HCT116 (cell line): Measurements from ENCODE around the gene MAP6D1. TPM values are rescaled to one million over a fixed set of nuclear protein-coding genes. Genes with fewer than 3 reads are reported as not detected.
A peak's percentile ranks its signal among the peaks of the same experiment; 100 is the strongest.

ENCODE experiments used
- ATAC-seq: fragments of 200-7000 bp; cut with Tn5 transposase; 2 replicates; pipeline ENCODE4 v1.9.1; 2020; ENCODE audit warnings: mild to moderate bottlenecking, moderate library complexity
- BruUV-seq: library from RNA; stranded (reverse); fragments of 400-500 nt; replicated peaks from 2 replicates; lab custom pipeline; 2021; lab: Mats Ljungman, UMichigan
- CTCF ChIA-PET: fragments of 300-600 bp; sonication (Branson Sonifier 250); formaldehyde crosslinking; loops from one replicate; lab custom pipeline; 2021; ENCODE audit warnings: antibody characterized with exemption; lab: Charles Lee
- POLR2A ChIA-PET: fragments of 300-600, 350-600 bp; sonication (Branson Sonifier 250); formaldehyde crosslinking; loops from one replicate; lab custom pipeline; 2021; ENCODE audit warnings: antibody characterized with exemption; lab: Charles Lee
- RAD21 ChIA-PET, 2 experiments: fragments of 300-600 bp; sonication (Branson Sonifier 250); formaldehyde crosslinking; loops; one replicate each; lab custom pipeline; 2023; ENCODE audit warnings: low total read pairs in 2 of 2; ENCODE audit not compliant: uncharacterized antibody in 2 of 2, unreplicated experiment in 2 of 2, low non-redundant PET in 1 of 2; lab: Charles Lee
- DNase-seq: peaks from one replicate; pipeline ENCODE4 v3.0.0-alpha.2; 2010; ENCODE audit warnings: low read depth, low spot score
- H2AFZ ChIP-seq: fragments of 200-600 bp; shearing (Covaris generic), sonication (generic); 2 replicates; pipeline ENCODE4 v1.6.1; 2017; ENCODE audit warnings: low read depth, mixed run types, mixed read lengths, antibody characterized with exemption, low read length; ENCODE audit not compliant: poor library complexity, severe bottlenecking
- H3K27ac ChIP-seq: 2 replicates; pipeline ENCODE4 v1.5.1; 2012; ENCODE audit warnings: low read depth, low read length
- H3K27me3 ChIP-seq: fragments of 200-600 bp; sonication (generic); 2 replicates; pipeline ENCODE4 v1.6.1; 2016; ENCODE audit warnings: mixed run types, low read length, mixed read lengths; ENCODE audit not compliant: insufficient read depth
- H3K36me3 ChIP-seq, 2 experiments: fragments of 200-500 bp in 1 of 2; fragments of 200-600 bp in 1 of 2; sonication (Bioruptor generic) in 1 of 2; sonication (generic) in 1 of 2; 2 replicates each; pipeline versions ENCODE4 v1.5.1 to v1.6.1; 2014 to 2016; ENCODE audit warnings: low read length in 2 of 2, inconsistent platforms in 1 of 2, mixed read lengths in 1 of 2, mixed run types in 1 of 2; ENCODE audit not compliant: insufficient read depth in 2 of 2, control insufficient read depth in 1 of 2
- H3K4me1 ChIP-seq, 2 experiments: fragments of 200-600 bp in 1 of 2; sonication (generic) in 1 of 2; 2 replicates each; pipeline versions ENCODE4 v1.5.1 to v1.6.1; 2012 to 2017; ENCODE audit warnings: low read length in 2 of 2, inconsistent platforms in 1 of 2, mild to moderate bottlenecking in 1 of 2, mixed read lengths in 1 of 2, mixed run types in 1 of 2, moderate library complexity in 1 of 2; ENCODE audit not compliant: insufficient read depth in 2 of 2, control insufficient read depth in 1 of 2
- H3K4me2 ChIP-seq: fragments of 200-600 bp; sonication (generic); 2 replicates; pipeline ENCODE4 v1.6.1; 2017; ENCODE audit warnings: mixed run types, low read length, mixed read lengths
- H3K4me3 ChIP-seq, 2 experiments: fragments of 200-600 bp in 1 of 2; sonication (generic) in 1 of 2; replicated peaks in 1 of 2; 2 replicates each; pipeline ENCODE4 v1.5.1; 2011 to 2016; ENCODE audit warnings: low read length in 2 of 2, control low read depth in 1 of 2, low read depth in 1 of 2, mild to moderate bottlenecking in 1 of 2, mixed read lengths in 1 of 2, mixed run types in 1 of 2
- H3K79me2 ChIP-seq: fragments of 200-600 bp; sonication (generic); 2 replicates; pipeline ENCODE4 v1.6.1; 2017; ENCODE audit warnings: mild to moderate bottlenecking, mixed run types, low read length, moderate library complexity, mixed read lengths; ENCODE audit not compliant: insufficient read depth
- H3K9ac ChIP-seq: fragments of 200-600 bp; sonication (generic); 2 replicates; pipeline ENCODE4 v1.6.1; 2016; ENCODE audit warnings: low read length, mixed read lengths
- H3K9me2 ChIP-seq: fragments of 200-600 bp; sonication (generic), shearing (Covaris generic); 2 replicates; pipeline ENCODE4 v1.6.1; 2017; ENCODE audit warnings: mixed run types, mild to moderate bottlenecking, moderate library complexity; ENCODE audit not compliant: insufficient read depth
- H3K9me3 ChIP-seq, 2 experiments: fragments of 200-500 bp in 1 of 2; fragments of 200-600 bp in 1 of 2; sonication (Bioruptor generic) in 1 of 2; sonication (generic) in 1 of 2; 2 replicates each; pipeline ENCODE4 v1.6.1; 2014 to 2017; ENCODE audit warnings: low read length in 2 of 2, mixed read lengths in 2 of 2, inconsistent platforms in 1 of 2, low read depth in 1 of 2, mild to moderate bottlenecking in 1 of 2, mixed run types in 1 of 2, moderate library complexity in 1 of 2; ENCODE audit not compliant: control insufficient read depth in 1 of 2, insufficient read depth in 1 of 2
- H4K20me1 ChIP-seq: fragments of 200-600 bp; sonication (generic), shearing (Covaris generic); 2 replicates; pipeline ENCODE4 v1.6.1; 2017; ENCODE audit warnings: mixed run types, mild to moderate bottlenecking, moderate library complexity; ENCODE audit not compliant: insufficient read depth
- CBX3 ChIP-seq: IDR thresholded peaks from 2 replicates; pipeline ENCODE4 v1.6.1; 2012; ENCODE audit warnings: low read depth
- CTCF ChIP-seq, 3 experiments: fragments of 200-600 bp in 1 of 3; sonication (generic) in 1 of 3; IDR thresholded peaks in 2 of 3; conservative IDR thresholded peaks in 1 of 3; 2 replicates each; pipeline ENCODE4 v1.5.1; 2012 to 2017; ENCODE audit warnings: low read depth in 2 of 3, low read length in 2 of 3, antibody characterized with exemption in 1 of 3, borderline replicate concordance in 1 of 3, control low read depth in 1 of 3, mild to moderate bottlenecking in 1 of 3, mixed read lengths in 1 of 3, mixed run types in 1 of 3, moderate library complexity in 1 of 3; ENCODE audit not compliant: insufficient read depth in 1 of 3
- EGR1 ChIP-seq: IDR thresholded peaks from 2 replicates; pipeline ENCODE4 v1.6.1; 2012; ENCODE audit warnings: low read depth
- EZH2 ChIP-seq: fragments of 200-600 bp; sonication (generic); IDR thresholded peaks from 2 replicates; pipeline ENCODE4 v1.6.1; 2017; ENCODE audit warnings: antibody characterized with exemption, mixed run types
- FOSL1 ChIP-seq: IDR thresholded peaks from 2 replicates; pipeline ENCODE4 v1.6.1; 2012; ENCODE audit warnings: low read depth
- POLR2A ChIP-seq: IDR thresholded peaks from 2 replicates; pipeline ENCODE4 v1.7.0; 2011; ENCODE audit warnings: borderline replicate concordance; ENCODE audit not compliant: insufficient read depth, insufficient read length; ENCODE audit errors: extremely low read depth
- RAD21 ChIP-seq: IDR thresholded peaks from 2 replicates; pipeline ENCODE4 v1.6.1; 2012; ENCODE audit warnings: low read depth, mild to moderate bottlenecking
- SIN3A ChIP-seq: IDR thresholded peaks from 2 replicates; pipeline ENCODE4 v1.6.1; 2012; ENCODE audit warnings: low read depth
- SRF ChIP-seq: IDR thresholded peaks from 2 replicates; pipeline ENCODE4 v1.6.1; 2012; ENCODE audit warnings: low read depth
- TCF7L2 ChIP-seq: IDR thresholded peaks from 2 replicates; pipeline ENCODE4 v1.7.0; 2011; ENCODE audit warnings: borderline replicate concordance, inconsistent platforms; ENCODE audit not compliant: insufficient read depth, insufficient read length; ENCODE audit errors: extremely low read depth
- ZFX ChIP-seq: fragments of 450-650 bp; IDR thresholded peaks from 2 replicates; pipeline ENCODE4 v1.6.1; 2017
- intact Hi-C: fragments of 100-400 bp; cut with micrococcal nuclease; formaldehyde crosslinking; loops from 2 replicates; pipeline ENCODE4 v1.10.0; 2022
- total RNA-seq: library from RNA; stranded (reverse); gene quantifications from one replicate; pipeline ENCODE4 v1.2.1, GENCODE V29; 2021; ENCODE audit not compliant: unreplicated experiment
- TF ChIP-seq, protein P1 (sequence below): IDR thresholded peaks from 2 replicates; pipeline ENCODE4 v1.6.1; 2012
- TF ChIP-seq, protein P2 (sequence below): IDR thresholded peaks from 2 replicates; pipeline ENCODE4 v1.6.1; 2012

The MAP6D1 gene
- total RNA-seq, 1 experiment from 2014 or later = 5.3 TPM

DNA sequence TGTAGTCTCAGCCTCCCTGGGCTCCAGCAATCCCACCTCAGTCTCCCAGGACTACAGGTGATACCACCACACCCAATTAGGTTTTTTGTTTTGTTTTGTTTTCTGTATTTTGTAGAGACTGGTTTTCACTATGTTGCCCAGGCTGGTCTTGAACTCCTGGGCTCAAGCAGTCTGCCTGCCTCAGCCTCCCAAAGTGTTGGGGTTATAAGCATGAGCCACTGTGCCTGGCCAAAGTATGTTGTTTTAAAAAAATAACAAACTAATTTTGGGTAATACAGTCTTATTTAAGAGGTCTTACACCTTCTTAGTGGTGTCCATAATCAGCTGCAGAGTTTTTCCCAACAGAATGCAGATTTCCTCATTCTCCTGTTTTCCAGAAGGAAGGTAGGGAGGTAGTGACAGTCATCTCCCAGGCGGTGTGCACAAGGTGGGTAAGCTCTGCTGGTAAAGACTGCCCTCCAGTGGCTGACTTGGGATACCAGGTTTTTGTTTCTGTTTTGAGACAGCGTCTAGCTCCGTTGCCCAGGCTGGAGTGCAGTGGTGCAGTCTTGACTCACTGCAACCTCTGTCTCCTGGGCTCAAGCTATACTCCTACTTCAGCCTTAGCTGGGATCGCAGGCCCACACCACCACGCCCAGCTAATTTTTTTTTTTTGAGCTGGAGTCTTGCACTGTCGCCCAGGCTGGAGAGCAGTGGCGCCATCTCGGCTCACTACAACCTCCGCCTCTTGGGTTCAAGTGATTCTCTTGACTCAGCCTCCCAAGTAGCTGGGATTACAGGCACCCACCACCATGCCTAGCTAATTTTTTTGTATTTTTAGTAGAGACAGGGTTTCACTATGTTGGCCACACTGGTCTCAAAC, 58.4 kb downstream of the MAP6D1 start:
- DNase-seq = peak; percentile 53
- Histone ChIP-seq H3K27ac (no peak overlapping the region), H3K9me2 (no peaks in the 10 kb centered on the region), H3K9me3 (no peaks in the 10 kb centered on the region)
- TF ChIP-seq FOSL1 (no peak), EGR1 (no peak), CTCF (IDR thresholded peaks at IDR 0.05 in 2 of 3, conservative IDR thresholded peaks at IDR 0.05 in 1 of 3; ENCODE audit: borderline replicate concordance in 1 of 3, insufficient read depth in 1 of 3, low read depth in 2 of 3, low read length in 2 of 3) (peak; percentile 70 to 81 (median 80)), RAD21 (peak; percentile 89)
- TF ChIP-seq, all 23 proteins: peak for 2
- BruUV-seq = no TSS peak
- Histone ChIP-seq H3K79me2 (no peaks in the 10 kb centered on the region), H3K27me3 (no peaks in the 10 kb centered on the region), H4K20me1 (peaks cover 6% of the 10 kb centered on the region; the same call in 1 of the 2 replicates), H3K9ac (no peak overlapping the region), H2AFZ (no peak overlapping the region), H3K36me3 (peaks cover 14 to 21% of the 10 kb centered on the region in 2 experiments), H3K4me3 (no peak overlapping the region), H3K4me2 (no peak overlapping the region), H3K4me1 (no peaks in the 10 kb centered on the region)
- peak; percentile 99 for ATAC-seq
- intact Hi-C loops = loop anchor here (1.0 to 2.0 kb wide), 4 partner anchors 298 to 645 kb away; no protein-coding TSS in a partner anchor
- POLR2A ChIA-PET = no interaction called here
- CTCF ChIA-PET = interaction anchor here (0.7 to 2.2 kb wide), 13 partner anchors 9 to 643 kb away, joined by 3 to 15 read pairs (median 4); no protein-coding TSS in a partner anchor
- RAD21 ChIA-PET = interaction anchor here (0.6 to 1.2 kb wide), 3 partner anchors 246 to 582 kb away, joined by 4 to 5 read pairs (median 4); no protein-coding TSS in a partner anchor

DNA sequence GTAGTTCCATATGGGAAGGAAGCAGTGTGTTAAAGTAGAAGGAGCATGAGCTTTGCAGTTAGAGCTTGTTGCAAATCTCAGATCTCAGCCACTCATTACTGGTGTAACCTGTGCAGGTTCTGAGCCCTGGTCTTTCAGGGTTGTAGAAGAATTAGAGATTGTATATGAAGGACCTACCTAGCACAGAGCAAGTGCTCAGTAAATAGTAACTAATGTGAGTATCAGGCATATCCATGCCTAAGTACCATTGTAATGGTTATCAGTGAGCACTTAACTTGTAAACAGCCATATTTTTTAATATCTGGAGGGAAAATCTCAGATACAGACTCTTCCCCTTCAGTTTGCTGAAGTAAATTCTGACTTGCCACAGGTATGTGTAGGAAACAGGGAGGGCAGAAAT, 59.3 kb downstream of the MAP6D1 start:
- DNase-seq = no peak
- Histone ChIP-seq H3K9me2 (no peaks in the 10 kb centered on the region), H3K4me1 (no peaks in the 10 kb centered on the region), H3K27ac (no peak overlapping the region), H3K27me3 (no peaks in the 10 kb centered on the region), H3K9me3 (no peaks in the 10 kb centered on the region), H2AFZ (no peak overlapping the region), H3K4me2 (no peak overlapping the region), H3K36me3 (peaks cover 19 to 24% of the 10 kb centered on the region in 2 experiments), H3K79me2 (no peaks in the 10 kb centered on the region), H3K4me3 (no peak overlapping the region), H3K9ac (no peak overlapping the region), H4K20me1 (peaks cover 6% of the 10 kb centered on the region; the same call in 1 of the 2 replicates)
- ChIA-PET RAD21 (no interaction called here), POLR2A (no interaction called here), CTCF (interaction anchor here (1.7 to 2.2 kb wide), 2 partner anchors 17 to 582 kb away, joined by 4 to 11 read pairs; no protein-coding TSS in a partner anchor)
- no peak for ATAC-seq
- no TSS peak for BruUV-seq
- intact Hi-C loops = loop anchor here (2.0 kb wide), 1 partner anchor 581 kb away; no protein-coding TSS in a partner anchor
- TF ChIP-seq, protein P1, sequence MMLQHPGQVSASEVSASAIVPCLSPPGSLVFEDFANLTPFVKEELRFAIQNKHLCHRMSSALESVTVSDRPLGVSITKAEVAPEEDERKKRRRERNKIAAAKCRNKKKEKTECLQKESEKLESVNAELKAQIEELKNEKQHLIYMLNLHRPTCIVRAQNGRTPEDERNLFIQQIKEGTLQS = no peak
- TF ChIP-seq POLR2A (no peak), RAD21 (no peak), SRF (no peak), EZH2 (no peak), ZFX (no peak), CBX3 (no peak), TCF7L2 (no peak), SIN3A (no peak), CTCF (IDR thresholded peaks at IDR 0.05 in 2 of 3, conservative IDR thresholded peaks at IDR 0.05 in 1 of 3; ENCODE audit: borderline replicate concordance in 1 of 3, insufficient read depth in 1 of 3, low read depth in 2 of 3, low read length in 2 of 3) (no peak)
- TF ChIP-seq, protein P2, sequence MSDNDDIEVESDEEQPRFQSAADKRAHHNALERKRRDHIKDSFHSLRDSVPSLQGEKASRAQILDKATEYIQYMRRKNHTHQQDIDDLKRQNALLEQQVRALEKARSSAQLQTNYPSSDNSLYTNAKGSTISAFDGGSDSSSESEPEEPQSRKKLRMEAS = no peak
